HepG2 (cell line): ENCODE results near the gene SIRT7. TPM values are rescaled to one million over a fixed set of nuclear protein-coding genes. Genes with fewer than 3 reads are reported as not detected.
A peak's percentile ranks its signal among the peaks of the same experiment; 100 is the strongest.

ENCODE experiments used
- CC2D1A ChIP-seq: sonication (generic); formaldehyde crosslinking; IDR thresholded peaks from 2 replicates; pipeline ENCODE4 v1.8.1; 2023; ENCODE audit warnings: mild to moderate bottlenecking, missing genetic modification reagents
- HCFC1 ChIP-seq: fragments of 150-350 bp; IDR thresholded peaks from 2 replicates; pipeline ENCODE4 v1.6.1; 2014; ENCODE audit warnings: low read depth, low read length
- HINFP ChIP-seq: sonication (generic); formaldehyde crosslinking; IDR thresholded peaks from 2 replicates; pipeline ENCODE4 v1.4.0; 2020; ENCODE audit warnings: low read depth, mild to moderate bottlenecking, missing genetic modification reagents
- ISL2 ChIP-seq: sonication (generic); formaldehyde crosslinking; IDR thresholded peaks from 2 replicates; pipeline ENCODE4 v1.5.0; 2020; ENCODE audit warnings: missing genetic modification reagents
- KMT2A ChIP-seq: sonication (generic); formaldehyde crosslinking; IDR thresholded peaks from 2 replicates; pipeline ENCODE4 v1.4.0; 2020; ENCODE audit warnings: missing genetic modification reagents
- MAFF ChIP-seq: IDR thresholded peaks from 2 replicates; pipeline ENCODE4 v1.6.1; 2011; ENCODE audit warnings: low read depth, low read length, improper control_type of control experiment
- MEIS2 ChIP-seq: sonication (generic); formaldehyde crosslinking; IDR thresholded peaks from 2 replicates; pipeline ENCODE4 v1.9.0; 2021; ENCODE audit warnings: mild to moderate bottlenecking, missing genetic modification reagents
- PREB ChIP-seq: sonication (generic); formaldehyde crosslinking; IDR thresholded peaks from 2 replicates; pipeline ENCODE4 v1.4.0; 2020; ENCODE audit warnings: missing genetic modification reagents
- REST ChIP-seq, 2 experiments: IDR thresholded peaks; 2 replicates each; pipeline ENCODE4 v1.6.1; 2011 to 2012; ENCODE audit warnings: low read length in 2 of 2, borderline replicate concordance in 1 of 2, low read depth in 1 of 2, mild to moderate bottlenecking in 1 of 2, moderate library complexity in 1 of 2
- RFXANK ChIP-seq: IDR thresholded peaks from 2 replicates; pipeline ENCODE4 v1.6.1; 2016
- SOX5 ChIP-seq: IDR thresholded peaks from 2 replicates; pipeline ENCODE4 v1.6.1; 2016; ENCODE audit warnings: borderline replicate concordance
- SOX6 ChIP-seq, 2 experiments: fragments of 450-650 bp in 1 of 2; sonication (generic) in 1 of 2; formaldehyde crosslinking in 1 of 2; IDR thresholded peaks; 2 replicates each; pipeline versions ENCODE4 v1.4.0 to v1.6.1; 2017 to 2020; ENCODE audit warnings: antibody characterized with exemption in 1 of 2, mild to moderate bottlenecking in 1 of 2, missing genetic modification reagents in 1 of 2
- TAF1 ChIP-seq: sonication (generic); formaldehyde crosslinking; IDR thresholded peaks from 2 replicates; pipeline ENCODE4 v1.4.0; 2020; ENCODE audit warnings: missing genetic modification reagents
- ZBTB33 ChIP-seq: sonication (generic); formaldehyde crosslinking; IDR thresholded peaks from 2 replicates; pipeline ENCODE4 v1.4.0; 2020; ENCODE audit warnings: missing genetic modification reagents
- ZFP41 ChIP-seq: sonication (generic); formaldehyde crosslinking; IDR thresholded peaks from 2 replicates; pipeline ENCODE4 v1.4.0; 2020; ENCODE audit warnings: mild to moderate bottlenecking, missing genetic modification reagents, borderline replicate concordance
- ZNF331 ChIP-seq: sonication (generic); formaldehyde crosslinking; IDR thresholded peaks from 2 replicates; pipeline ENCODE4 v1.4.0; 2020; ENCODE audit warnings: missing genetic modification reagents
- ZNF367 ChIP-seq: sonication (generic); formaldehyde crosslinking; IDR thresholded peaks from 2 replicates; pipeline ENCODE4 v1.4.0; 2020; ENCODE audit warnings: missing genetic modification reagents, borderline replicate concordance
- ZNF383 ChIP-seq: sonication (generic); formaldehyde crosslinking; IDR thresholded peaks from 2 replicates; pipeline ENCODE4 v1.4.0; 2020; ENCODE audit warnings: missing genetic modification reagents, mild to moderate bottlenecking, borderline replicate concordance
- ZNF446 ChIP-seq: sonication (generic); formaldehyde crosslinking; IDR thresholded peaks from 2 replicates; pipeline ENCODE4 v1.5.0; 2020; ENCODE audit warnings: mild to moderate bottlenecking, missing genetic modification reagents
- ZNF552 ChIP-seq: sonication (generic); formaldehyde crosslinking; IDR thresholded peaks from 2 replicates; pipeline ENCODE4 v1.9.0; 2022; ENCODE audit warnings: missing genetic modification reagents, mild to moderate bottlenecking, borderline replicate concordance
- ZNF839 ChIP-seq: sonication (generic); formaldehyde crosslinking; IDR thresholded peaks from 2 replicates; pipeline ENCODE4 v1.4.0; 2020; ENCODE audit warnings: missing genetic modification reagents, mild to moderate bottlenecking, borderline replicate concordance
- polyA plus RNA-seq, 8 experiments: library from polyadenylated mRNA; depleted of rRNA in 3 of 8; stranded (reverse) in 7 of 8; unstranded in 1 of 8; fragments of >200 nt; fragmentation: Illumina TruSeq in 4 of 8; extraction: Trizol in 4 of 8; gene quantifications; 2 replicates each; pipeline versions ENCODE4 v1.2.1 to v1.2.3, GENCODE V29; 2011 to 2016; ENCODE audit warnings: low read depth in 4 of 8, missing spikeins in 1 of 8, mixed read lengths in 1 of 8; ENCODE audit not compliant: insufficient read depth in 1 of 8
- total RNA-seq, 5 experiments: library from RNA; depleted of rRNA; stranded (reverse); fragments of >200 nt; fragmentation: Illumina TruSeq; extraction: Trizol; gene quantifications; 2 replicates each; pipeline ENCODE4 v1.2.3, GENCODE V29; 2016; ENCODE audit warnings: low read depth in 1 of 5

SIRT7 gene
- total and polyA plus RNA-seq, 2 of the 13 experiments (the other 11 are each of a cell fraction or from before 2014, with no cell fraction given) = 8.3 to 24.8 TPM

GRCh38 chr17:81867991-81868673 lies 49.8 kb downstream of the SIRT7 start (continued):
- TF ChIP-seq ZNF383 = 0 out of 2 replicates have a peak, but pooled peaks have one; percentile 49
- TF ChIP-seq ZNF839 = 0 out of 2 replicates have a peak, but pooled peaks have one; percentile 39
- TF ChIP-seq ZNF331 = 0 out of 2 replicates have a peak, but pooled peaks have one; percentile 19
- no peak for TF ChIP-seq ZNF367 (CRISPR knock-in tag)
- TF ChIP-seq HINFP (CRISPR knock-in tag) = peak; percentile 14; the same call in 1 of the 2 replicates
- no peak for TF ChIP-seq ZFP41 (CRISPR knock-in tag)
- no peak for TF ChIP-seq SOX6 (IDR thresholded peaks at IDR 0.05)
- TF ChIP-seq SOX6 (CRISPR knock-in tag; IDR thresholded peaks at IDR 0.05) = no peak; the same call in 1 of the 2 replicates
- TF ChIP-seq ZNF446 (CRISPR knock-in tag) = no peak
- no peak for TF ChIP-seq SOX5 (CRISPR knock-in tag)
- no peak for TF ChIP-seq REST (IDR thresholded peaks at IDR 0.05; ENCODE audit: borderline replicate concordance in 1 of 2, low read depth in 1 of 2, low read length in 2 of 2)
- TF ChIP-seq PREB = no peak
- peak; percentile 41; the same call in 1 of the 2 replicates for TF ChIP-seq TAF1 (CRISPR knock-in tag)
- TF ChIP-seq MAFF = no peak
- TF ChIP-seq KMT2A (CRISPR knock-in tag) = no peak
- TF ChIP-seq ZNF552 (CRISPR knock-in tag) = peak; percentile 75; the same call in 1 of the 2 replicates
- TF ChIP-seq MEIS2 (CRISPR knock-in tag) = peak; percentile 20; the same call in 1 of the 2 replicates
- 0 out of 2 replicates have a peak, but pooled peaks have one; percentile 39 for TF ChIP-seq CC2D1A
- TF ChIP-seq ISL2 (CRISPR knock-in tag) = no peak; the same call in 1 of the 2 replicates
- no peak for TF ChIP-seq HCFC1
- 0 out of 2 replicates have a peak, but pooled peaks have one; percentile 43 for TF ChIP-seq ZBTB33 (CRISPR knock-in tag)
- no peak for TF ChIP-seq RFXANK (CRISPR knock-in tag)
